Activated CD8-positive, alpha-beta T cell treated with anti-CD3 and anti-CD28 coated beads for 36 hours (primary cell): ENCODE measurements around the gene BBIP1. TPM values are rescaled to one million over a fixed set of nuclear protein-coding genes. Genes with fewer than 3 reads are reported as not detected.
A peak's percentile ranks its signal among the peaks of the same experiment; 100 is the strongest.

ENCODE experiments used
- ATAC-seq: fragments of 200-7000 bp; cut with Tn5 transposase; one replicate; pipeline ENCODE4 v1.10.0; 2021; ENCODE audit warnings: mild to moderate bottlenecking, moderate library complexity
- CTCF ChIA-PET: fragments of 350-600 bp; sonication (Branson Sonifier 250); formaldehyde crosslinking; loops from one replicate; lab custom pipeline; 2021; ENCODE audit warnings: antibody characterized with exemption; lab: Charles Lee
- POLR2A ChIA-PET: fragments of 350-600 bp; sonication (Branson Sonifier 250); formaldehyde crosslinking; loops from one replicate; lab custom pipeline; 2021; ENCODE audit warnings: antibody characterized with exemption; lab: Charles Lee
- DNase-seq: peaks from one replicate; pipeline ENCODE4 v3.0.0-alpha.2; 2020
- H3K27ac Mint-ChIP-seq: one replicate; pipeline ENCODE4 v1.8.0; 2021; ENCODE audit warnings: mild to moderate bottlenecking, mixed read lengths
- H3K27me3 Mint-ChIP-seq: one replicate; pipeline ENCODE4 v1.8.0; 2021; ENCODE audit warnings: mixed read lengths
- H3K36me3 Mint-ChIP-seq: one replicate; pipeline ENCODE4 v1.8.0; 2021; ENCODE audit warnings: low read depth, mixed read lengths
- H3K4me1 Mint-ChIP-seq: one replicate; pipeline ENCODE4 v1.8.0; 2021; ENCODE audit warnings: low read depth, mixed read lengths
- H3K4me3 Mint-ChIP-seq: one replicate; pipeline ENCODE4 v1.8.0; 2021; ENCODE audit warnings: mild to moderate bottlenecking, moderate library complexity, mixed read lengths
- H3K9me3 Mint-ChIP-seq: one replicate; pipeline ENCODE4 v1.8.0; 2021; ENCODE audit warnings: mixed read lengths
- CTCF ChIP-seq: fragments of 200-600 bp; IDR thresholded peaks from one replicate; pipeline ENCODE4 v1.8.0; 2022; ENCODE audit warnings: antibody characterized with exemption, mild to moderate bottlenecking
- intact Hi-C: fragments of 100-400 bp; cut with micrococcal nuclease; formaldehyde crosslinking; loops from one replicate; pipeline ENCODE4 v1.10.0; 2022
- total RNA-seq, 2 experiments: library from RNA; stranded (reverse); gene quantifications; one replicate each; pipeline ENCODE4 v1.2.3, GENCODE V29; 2021

The BBIP1 gene
- total RNA-seq, 2 experiments from 2014 or later, result 41.2 to 44.4 TPM

- peaks cover 51% of the 10 kb centered on the region for H3K4me1 Mint-ChIP-seq
- DNase-seq (no peak), ATAC-seq (no peak)
- ChIA-PET CTCF (interaction anchor here (0.7 kb wide), 1 partner anchor 65 kb away, joined by 3 read pairs; no protein-coding TSS in a partner anchor), POLR2A (interaction anchor here (0.6 to 1.1 kb wide), 2 partner anchors 9 to 128 kb away, joined by 3 to 4 read pairs; partner anchors contain the start of gene BBIP1)
- peaks cover 2% of the 10 kb centered on the region for H3K36me3 Mint-ChIP-seq
- H3K27me3 Mint-ChIP-seq, result no peaks in the 10 kb centered on the region
- intact Hi-C loops, result loop anchor here (10.0 kb wide), 1 partner anchor 147 kb away; the partner anchor contains the start of gene ADRA2A
- no peak overlapping the region for H3K27ac Mint-ChIP-seq
- TF ChIP-seq CTCF, result no peak
- no peaks in the 10 kb centered on the region for H3K9me3 Mint-ChIP-seq
- H3K4me3 Mint-ChIP-seq, result no peak overlapping the region
Measured at GRCh38 chr10:110927461-110927860, 8.5 kb upstream of the BBIP1 start.

GRCh38 chr10:110923856-110924493, 5.0 kb upstream of the BBIP1 start:
- no peak for TF ChIP-seq CTCF

GRCh38 chr10:110919971-110920881, 1.2 kb upstream of the BBIP1 start:
- H3K4me1 Mint-ChIP-seq, result peaks cover 46% of the 10 kb centered on the region
- ChIA-PET POLR2A (interaction anchor here (1.0 to 1.7 kb wide), 4 partner anchors 9 to 63 kb away, joined by 3 to 4 read pairs (median 4); no protein-coding TSS in a partner anchor), CTCF (interaction anchor here (0.9 kb wide), 1 partner anchor 27 kb away, joined by 3 read pairs; no protein-coding TSS in a partner anchor)
- no peak for TF ChIP-seq CTCF
- DNase-seq (peak; percentile 34), ATAC-seq (no peak)
- H3K9me3 Mint-ChIP-seq, result no peaks in the 10 kb centered on the region
- peaks cover 10% of the 10 kb centered on the region for H3K36me3 Mint-ChIP-seq
- peak overlapping the region; percentile 85 for H3K27ac Mint-ChIP-seq
- H3K4me3 Mint-ChIP-seq, result peak overlapping the region; percentile 87
- intact Hi-C loops, result loop anchor here (5.0 to 10.0 kb wide), 2 partner anchors 72 to 155 kb away; partner anchors contain the start of gene ADRA2A
- no peaks in the 10 kb centered on the region for H3K27me3 Mint-ChIP-seq

More at GRCh38 chr10:110923856-110924493, 5.0 kb upstream of the BBIP1 start:
- DNase-seq (no peak), ATAC-seq (no peak)
- Mint-ChIP-seq H3K4me1 (peaks cover 53% of the 10 kb centered on the region), H3K27ac (peak overlapping the region; percentile 35), H3K4me3 (peak overlapping the region; percentile 5), H3K27me3 (no peaks in the 10 kb centered on the region), H3K9me3 (no peaks in the 10 kb centered on the region), H3K36me3 (peaks cover 2% of the 10 kb centered on the region)
- POLR2A ChIA-PET, result no interaction called here
- intact Hi-C loops, result loop anchor here (5.0 to 10.0 kb wide), 2 partner anchors 68 to 151 kb away; partner anchors contain the start of gene ADRA2A
- CTCF ChIA-PET, result interaction anchor here (1.4 kb wide), 1 partner anchor 313 kb away, joined by 3 read pairs; no protein-coding TSS in a partner anchor

GRCh38 chr10:110919349-110919931, 460 bp upstream of the BBIP1 start, which contains the start of gene SHOC2:
Gene SHOC2, plus strand, starts transcription at chr10:110919604. Its CDS starts 44,755 bp downstream, at chr10:110964359.
- Mint-ChIP-seq H3K4me1 (peaks cover 45% of the 10 kb centered on the region), H3K27ac (peak within 1 kb of the TSS; percentile 98), H3K27me3 (no peaks in the 10 kb centered on the region), H3K9me3 (no peaks in the 10 kb centered on the region), H3K36me3 (peaks cover 10% of the 10 kb centered on the region), H3K4me3 (peak within 1 kb of the TSS; percentile 87)
- intact Hi-C loops, result no loop called here
- ATAC-seq (peak; percentile 94), DNase-seq (peak; percentile 99)
- ChIA-PET POLR2A (interaction anchor here (1.0 to 3.4 kb wide), 8 partner anchors 10 to 115 kb away, joined by 3 to 25 read pairs (median 4); no protein-coding TSS in a partner anchor), CTCF (interaction anchor here (0.9 to 2.8 kb wide), 8 partner anchors 9 to 165 kb away, joined by 3 to 9 read pairs (median 5); partner anchors contain the start of gene ADRA2A)
- no peak for TF ChIP-seq CTCF
